Breast epithelium (tissue), 4 donors: ENCODE results near the gene LAMC1. TPM values are rescaled to one million over a fixed set of nuclear protein-coding genes. Genes with fewer than 3 reads are reported as not detected.

ENCODE experiments used
- DNase-seq, 2 donors: peaks; one replicate each; pipeline ENCODE4 v3.0.0-alpha.2; 2019; ENCODE audit warnings: low spot score in 2 of 2
- H3K27ac ChIP-seq, 2 donors: fragments of 200-600 bp; sonication (generic) in 1 of 2; one replicate each; pipeline ENCODE4 v1.5.1; 2016 to 2019; ENCODE audit warnings: mild to moderate bottlenecking in 1 of 2
- H3K27me3 ChIP-seq, 2 donors: fragments of 200-600 bp; sonication (generic) in 1 of 2; one replicate each; pipeline versions ENCODE4 v1.5.1 to v1.6.0; 2017 to 2019; ENCODE audit warnings: control low read depth in 1 of 2, mild to moderate bottlenecking in 1 of 2
- H3K36me3 ChIP-seq: fragments of 200-600 bp; one replicate; pipeline ENCODE4 v1.5.1; 2019
- H3K4me1 ChIP-seq, 2 donors: fragments of 200-600 bp; sonication (generic); one replicate each; pipeline ENCODE4 v1.5.1; 2016 to 2019; ENCODE audit warnings: control low read depth in 1 of 2
- H3K4me3 ChIP-seq, 3 donors: fragments of 200-600 bp; sonication (generic); 1 replicate in 2 of 3; 2 replicates in 1 of 3; pipeline ENCODE4 v1.5.1; 2016 to 2019; ENCODE audit warnings: mild to moderate bottlenecking in 3 of 3, moderate library complexity in 2 of 3
- H3K9me3 ChIP-seq, 2 donors: fragments of 200-600 bp; sonication (generic) in 1 of 2; one replicate each; pipeline ENCODE4 v1.5.1; 2016 to 2019; ENCODE audit warnings: control low read depth in 1 of 2
- POLR2A ChIP-seq: fragments of 450-650 bp; IDR thresholded peaks from one replicate; pipeline ENCODE4 v1.6.1; 2016; ENCODE audit warnings: antibody characterized with exemption, mild to moderate bottlenecking, moderate library complexity
- POLR2AphosphoS5 ChIP-seq, 3 donors: sonication (generic); formaldehyde crosslinking; IDR thresholded peaks; one replicate each; pipeline ENCODE4 v1.6.1; 2017; ENCODE audit warnings: antibody characterized with exemption in 3 of 3
- intact Hi-C: fragments of 100-400 bp; cut with DNase I; formaldehyde crosslinking; loops from one replicate; pipeline ENCODE4 v1.15.1; 2023; ENCODE audit warnings: low total_unique reads
- total RNA-seq, 3 donors: library from RNA; depleted of rRNA; stranded (reverse); fragments of >200 nt; gene quantifications; one replicate each; pipeline ENCODE4 v1.1.0, GENCODE V29; 2016
- TF ChIP-seq, protein P1 (sequence below), 3 donors: fragments of 450-650 bp; IDR thresholded peaks; one replicate each; pipeline ENCODE4 v1.5.1; 2016 to 2017; ENCODE audit warnings: antibody characterized with exemption in 3 of 3, mild to moderate bottlenecking in 3 of 3, moderate library complexity in 3 of 3

LAMC1 gene
- total RNA-seq, 3 donors from 2014 or later, result 125 to 679 (median 249) TPM

DNA sequence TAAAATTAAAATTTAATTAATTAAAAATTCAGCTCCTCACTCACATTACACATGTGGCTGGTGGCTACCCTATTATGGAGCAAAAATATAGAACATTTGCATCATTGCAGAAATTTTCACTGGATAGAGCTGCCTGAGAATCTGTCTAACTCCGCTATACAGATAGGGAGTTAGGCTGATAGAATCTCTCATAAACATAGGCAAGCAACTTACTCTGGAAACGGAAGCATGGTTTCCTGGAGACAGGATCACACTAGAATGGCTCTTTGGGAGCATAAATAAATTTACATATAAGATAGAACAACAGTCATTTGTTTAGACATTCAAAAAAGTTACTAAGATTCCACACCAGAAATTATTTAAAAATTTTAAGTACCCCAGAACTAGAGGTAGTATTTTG is 150.6 kb downstream of the LAMC1 start:
- Histone ChIP-seq H3K9me3 (no peaks in the 10 kb centered on the region), H3K27me3 (no peaks in the 10 kb centered on the region), H3K4me1 (no peaks in the 10 kb centered on the region), H3K4me3 (no peak overlapping the region), H3K36me3 (no peaks in the 10 kb centered on the region), H3K27ac (no peak overlapping the region)
- TF ChIP-seq POLR2AphosphoS5 (IDR thresholded peaks at IDR 0.05) (no peak), POLR2A (no peak)
- TF ChIP-seq, protein P1, sequence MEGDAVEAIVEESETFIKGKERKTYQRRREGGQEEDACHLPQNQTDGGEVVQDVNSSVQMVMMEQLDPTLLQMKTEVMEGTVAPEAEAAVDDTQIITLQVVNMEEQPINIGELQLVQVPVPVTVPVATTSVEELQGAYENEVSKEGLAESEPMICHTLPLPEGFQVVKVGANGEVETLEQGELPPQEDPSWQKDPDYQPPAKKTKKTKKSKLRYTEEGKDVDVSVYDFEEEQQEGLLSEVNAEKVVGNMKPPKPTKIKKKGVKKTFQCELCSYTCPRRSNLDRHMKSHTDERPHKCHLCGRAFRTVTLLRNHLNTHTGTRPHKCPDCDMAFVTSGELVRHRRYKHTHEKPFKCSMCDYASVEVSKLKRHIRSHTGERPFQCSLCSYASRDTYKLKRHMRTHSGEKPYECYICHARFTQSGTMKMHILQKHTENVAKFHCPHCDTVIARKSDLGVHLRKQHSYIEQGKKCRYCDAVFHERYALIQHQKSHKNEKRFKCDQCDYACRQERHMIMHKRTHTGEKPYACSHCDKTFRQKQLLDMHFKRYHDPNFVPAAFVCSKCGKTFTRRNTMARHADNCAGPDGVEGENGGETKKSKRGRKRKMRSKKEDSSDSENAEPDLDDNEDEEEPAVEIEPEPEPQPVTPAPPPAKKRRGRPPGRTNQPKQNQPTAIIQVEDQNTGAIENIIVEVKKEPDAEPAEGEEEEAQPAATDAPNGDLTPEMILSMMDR (IDR thresholded peaks at IDR 0.05), result no peak
- intact Hi-C loops, result no loop called here
- DNase-seq, result no peak

DNA sequence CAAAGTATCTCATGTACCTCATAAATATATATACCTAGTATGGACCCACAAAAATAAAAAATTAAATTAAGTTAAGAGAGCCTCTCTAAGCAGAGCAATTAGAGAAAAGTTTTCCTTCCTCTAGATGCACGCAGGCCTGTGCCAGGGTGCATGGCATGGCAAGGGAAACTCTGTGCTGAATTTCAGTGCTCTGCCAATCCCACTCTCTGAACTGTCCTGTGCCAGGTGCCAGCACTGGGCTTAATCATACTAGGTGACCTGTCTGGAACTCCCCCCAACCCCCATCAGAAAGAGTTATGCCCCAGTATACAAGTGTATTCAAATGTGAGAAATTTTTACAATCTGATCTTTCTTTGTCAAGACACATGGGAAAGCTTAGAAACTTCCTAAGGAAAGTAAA is 152.4 kb downstream of the LAMC1 start:
- DNase-seq, result no peak
- Histone ChIP-seq H3K36me3 (no peaks in the 10 kb centered on the region), H3K27me3 (no peaks in the 10 kb centered on the region), H3K4me1 (no peaks in the 10 kb centered on the region), H3K27ac (no peak overlapping the region), H3K9me3 (no peaks in the 10 kb centered on the region), H3K4me3 (no peak overlapping the region)
- intact Hi-C loops, result no loop called here
- TF ChIP-seq, protein P1 (IDR thresholded peaks at IDR 0.05), result no peak
- TF ChIP-seq POLR2AphosphoS5 (IDR thresholded peaks at IDR 0.05), result no peak
- no peak for TF ChIP-seq POLR2A

DNA sequence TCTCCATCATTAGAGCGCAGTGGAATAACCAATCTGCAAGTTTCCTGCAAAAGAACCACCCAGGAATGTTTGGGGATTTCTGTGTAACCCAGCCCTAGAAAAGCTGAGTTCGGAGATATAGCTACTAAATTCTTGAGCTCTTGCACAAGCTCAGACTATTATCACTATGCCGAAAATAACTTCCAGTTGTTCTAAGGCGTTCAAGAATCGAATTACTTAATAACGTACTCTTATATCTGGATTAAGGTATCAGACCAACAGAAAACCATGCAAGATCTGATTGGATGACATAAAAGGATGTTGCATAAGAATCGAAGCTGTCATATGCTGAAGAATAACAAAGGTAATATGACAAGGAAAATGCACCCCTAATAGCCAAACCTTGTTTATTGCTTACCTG is 155.3 kb downstream of the LAMC1 start:
- intact Hi-C loops, result no loop called here
- no peak overlapping the region for H3K27ac ChIP-seq

DNA sequence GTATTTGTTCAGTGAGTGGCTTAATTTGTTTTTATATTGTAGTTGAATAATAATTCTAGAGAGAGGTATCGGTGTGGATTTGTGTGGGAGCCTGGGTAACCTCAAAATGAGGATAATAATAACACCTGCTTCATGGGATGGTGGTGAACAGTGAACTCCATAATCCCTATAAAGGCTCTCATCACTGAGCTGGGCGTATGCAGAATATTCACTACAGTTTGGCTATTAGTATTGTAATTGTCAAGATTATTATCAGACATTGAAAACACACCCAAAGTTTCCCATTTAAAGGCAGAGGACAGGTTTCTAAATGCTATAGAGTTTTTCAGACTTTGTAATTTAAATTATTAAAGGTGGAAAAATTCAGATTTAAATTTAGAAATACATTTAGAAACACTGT is 155.8 kb downstream of the LAMC1 start:
- no peaks in the 10 kb centered on the region for H3K27me3 ChIP-seq
- TF ChIP-seq, protein P1 (IDR thresholded peaks at IDR 0.05), result no peak
- TF ChIP-seq POLR2A (no peak), POLR2AphosphoS5 (IDR thresholded peaks at IDR 0.05) (no peak)
- H3K4me1 ChIP-seq, result no peaks in the 10 kb centered on the region
- intact Hi-C loops, result no loop called here
- no peaks in the 10 kb centered on the region for H3K36me3 ChIP-seq
- no peaks in the 10 kb centered on the region for H3K9me3 ChIP-seq
- DNase-seq, result no peak
- H3K4me3 ChIP-seq, result no peak overlapping the region
- H3K27ac ChIP-seq, result no peak overlapping the region

More for the DNA sequence above, 155.3 kb downstream of the LAMC1 start:
- DNase-seq, result no peak
- Histone ChIP-seq H3K36me3 (no peaks in the 10 kb centered on the region), H3K4me3 (no peak overlapping the region), H3K9me3 (no peaks in the 10 kb centered on the region), H3K27me3 (no peaks in the 10 kb centered on the region), H3K4me1 (no peaks in the 10 kb centered on the region)
- TF ChIP-seq POLR2A (no peak), POLR2AphosphoS5 (IDR thresholded peaks at IDR 0.05) (no peak)
- TF ChIP-seq, protein P1 (IDR thresholded peaks at IDR 0.05), result no peak

DNA sequence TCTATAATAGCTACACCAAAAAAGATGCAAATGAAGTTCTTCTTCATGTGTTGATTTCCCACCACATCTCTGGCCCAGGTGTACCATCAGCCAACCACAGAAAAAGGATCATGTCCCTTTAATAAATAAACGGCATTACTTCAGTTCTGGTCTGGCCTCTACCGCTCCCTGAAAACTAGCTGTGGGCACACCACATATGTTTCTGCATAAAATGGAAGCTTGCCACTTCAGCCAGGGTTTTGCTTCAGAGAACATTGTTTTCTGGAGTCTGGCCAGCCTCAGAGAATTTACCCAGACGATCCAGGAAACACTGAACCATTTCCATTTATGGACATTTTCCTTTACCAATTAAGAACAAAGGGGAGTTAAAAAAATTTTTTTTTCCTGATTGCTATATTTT is 157.0 kb downstream of the LAMC1 start:
- H3K27ac ChIP-seq, result peak overlapping the region; percentile 62 to 69
- H3K36me3 ChIP-seq, result no peaks in the 10 kb centered on the region
- TF ChIP-seq, protein P1 (IDR thresholded peaks at IDR 0.05), result no peak
- no peak for TF ChIP-seq POLR2A
- peak in 2 of 3 donors; percentile 43 to 58 for TF ChIP-seq POLR2AphosphoS5 (IDR thresholded peaks at IDR 0.05)
- H3K4me3 ChIP-seq, result no peak overlapping the region
- intact Hi-C loops, result no loop called here
- DNase-seq, result peak in 1 of 2 donors; percentile 89
- no peaks in the 10 kb centered on the region for H3K4me1 ChIP-seq
- no peaks in the 10 kb centered on the region for H3K27me3 ChIP-seq
- H3K9me3 ChIP-seq, result no peaks in the 10 kb centered on the region
